ENCODE results near the gene SLC10A7.

DNA sequence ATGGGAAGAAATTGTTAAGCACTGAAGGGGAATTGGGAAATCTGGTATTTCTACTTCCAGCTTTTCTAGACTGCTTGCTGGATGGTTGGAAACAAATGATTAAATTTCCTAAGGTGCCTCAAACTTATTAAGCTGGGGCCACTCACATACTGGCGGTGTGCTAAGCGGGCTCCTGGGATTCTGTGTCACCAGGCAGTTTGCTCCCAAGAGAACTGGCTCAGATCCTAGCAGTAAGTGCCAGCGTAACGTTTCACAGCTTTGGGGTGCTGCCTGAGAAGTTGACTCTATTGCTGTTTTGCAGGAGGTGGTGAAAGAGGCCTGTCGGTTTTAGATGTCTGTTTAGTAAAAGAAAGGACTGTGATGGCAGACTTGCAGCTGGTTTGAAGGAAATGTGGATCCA is 314.3 kb downstream of the SLC10A7 start:
- TF ChIP-seq, protein P1, sequence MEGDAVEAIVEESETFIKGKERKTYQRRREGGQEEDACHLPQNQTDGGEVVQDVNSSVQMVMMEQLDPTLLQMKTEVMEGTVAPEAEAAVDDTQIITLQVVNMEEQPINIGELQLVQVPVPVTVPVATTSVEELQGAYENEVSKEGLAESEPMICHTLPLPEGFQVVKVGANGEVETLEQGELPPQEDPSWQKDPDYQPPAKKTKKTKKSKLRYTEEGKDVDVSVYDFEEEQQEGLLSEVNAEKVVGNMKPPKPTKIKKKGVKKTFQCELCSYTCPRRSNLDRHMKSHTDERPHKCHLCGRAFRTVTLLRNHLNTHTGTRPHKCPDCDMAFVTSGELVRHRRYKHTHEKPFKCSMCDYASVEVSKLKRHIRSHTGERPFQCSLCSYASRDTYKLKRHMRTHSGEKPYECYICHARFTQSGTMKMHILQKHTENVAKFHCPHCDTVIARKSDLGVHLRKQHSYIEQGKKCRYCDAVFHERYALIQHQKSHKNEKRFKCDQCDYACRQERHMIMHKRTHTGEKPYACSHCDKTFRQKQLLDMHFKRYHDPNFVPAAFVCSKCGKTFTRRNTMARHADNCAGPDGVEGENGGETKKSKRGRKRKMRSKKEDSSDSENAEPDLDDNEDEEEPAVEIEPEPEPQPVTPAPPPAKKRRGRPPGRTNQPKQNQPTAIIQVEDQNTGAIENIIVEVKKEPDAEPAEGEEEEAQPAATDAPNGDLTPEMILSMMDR (conservative IDR thresholded peaks at IDR 0.05 in 1 of 2, IDR thresholded peaks at IDR 0.05 in 1 of 2; ENCODE audit: low read depth in 1 of 2, low read length in 2 of 2): no peak
- TF ChIP-seq EZH2 (IDR thresholded peaks at IDR 0.05; ENCODE audit: low read length, missing control alignments): no peak
